Esophagus (tissue), 2 donors: ENCODE results near the gene SLC38A1. TPM values are rescaled to one million over a fixed set of nuclear protein-coding genes. Genes with fewer than 3 reads are reported as not detected.

Source experiments
- H3K27ac ChIP-seq, 2 donors: one replicate each; pipeline ENCODE4 v1.5.1; 2013; ENCODE audit warnings: low read depth in 2 of 2, mild to moderate bottlenecking in 2 of 2, inconsistent platforms in 1 of 2, low read length in 1 of 2, moderate library complexity in 1 of 2
- H3K27me3 ChIP-seq, 2 donors: one replicate each; pipeline ENCODE4 v1.6.1; 2013; ENCODE audit warnings: low read length in 2 of 2, control low read depth in 1 of 2, mild to moderate bottlenecking in 1 of 2; ENCODE audit not compliant: insufficient read depth in 2 of 2, control insufficient read depth in 1 of 2
- H3K36me3 ChIP-seq, 2 donors: one replicate each; pipeline ENCODE4 v1.6.1; 2013; ENCODE audit warnings: low read length in 1 of 2; ENCODE audit not compliant: control insufficient read depth in 2 of 2, insufficient read depth in 2 of 2
- H3K4me1 ChIP-seq, 2 donors: one replicate each; pipeline ENCODE4 v1.6.1; 2013; ENCODE audit warnings: low read length in 1 of 2; ENCODE audit not compliant: control insufficient read depth in 2 of 2, insufficient read depth in 2 of 2
- H3K4me3 ChIP-seq, 2 donors: one replicate each; pipeline ENCODE4 v1.5.1; 2013; ENCODE audit warnings: low read length in 2 of 2, mild to moderate bottlenecking in 2 of 2, low read depth in 1 of 2, moderate library complexity in 1 of 2
- H3K9me3 ChIP-seq, 2 donors: one replicate each; pipeline ENCODE4 v1.6.1; 2013; ENCODE audit warnings: mild to moderate bottlenecking in 2 of 2, low read depth in 1 of 2, low read length in 1 of 2, moderate library complexity in 1 of 2; ENCODE audit not compliant: control insufficient read depth in 2 of 2, insufficient read depth in 1 of 2
- whole genome bisulfite sequencing, 2 donors: extraction: QIAGEN DNeasy Blood & Tissue Kit; methylation state at CpG; one replicate each; pipeline ENCODE4 v1.1.7; 2013; 5-methylcytosine and 5-hydroxymethylcytosine counted together
- polyA plus RNA-seq, 2 donors: library from polyadenylated mRNA; stranded (reverse); fragments of 200-250 nt; gene quantifications; one replicate each; pipeline ENCODE4 v1.2.3, GENCODE V29; 2013
- donor health status: healthy with polysubstance abuse.
- donor health status: Bipolar disorder and iron deficiency.

The SLC38A1 gene
- 10 to 100 TPM; 14.4 to 16.9 TPM for polyA plus RNA-seq

DNA sequence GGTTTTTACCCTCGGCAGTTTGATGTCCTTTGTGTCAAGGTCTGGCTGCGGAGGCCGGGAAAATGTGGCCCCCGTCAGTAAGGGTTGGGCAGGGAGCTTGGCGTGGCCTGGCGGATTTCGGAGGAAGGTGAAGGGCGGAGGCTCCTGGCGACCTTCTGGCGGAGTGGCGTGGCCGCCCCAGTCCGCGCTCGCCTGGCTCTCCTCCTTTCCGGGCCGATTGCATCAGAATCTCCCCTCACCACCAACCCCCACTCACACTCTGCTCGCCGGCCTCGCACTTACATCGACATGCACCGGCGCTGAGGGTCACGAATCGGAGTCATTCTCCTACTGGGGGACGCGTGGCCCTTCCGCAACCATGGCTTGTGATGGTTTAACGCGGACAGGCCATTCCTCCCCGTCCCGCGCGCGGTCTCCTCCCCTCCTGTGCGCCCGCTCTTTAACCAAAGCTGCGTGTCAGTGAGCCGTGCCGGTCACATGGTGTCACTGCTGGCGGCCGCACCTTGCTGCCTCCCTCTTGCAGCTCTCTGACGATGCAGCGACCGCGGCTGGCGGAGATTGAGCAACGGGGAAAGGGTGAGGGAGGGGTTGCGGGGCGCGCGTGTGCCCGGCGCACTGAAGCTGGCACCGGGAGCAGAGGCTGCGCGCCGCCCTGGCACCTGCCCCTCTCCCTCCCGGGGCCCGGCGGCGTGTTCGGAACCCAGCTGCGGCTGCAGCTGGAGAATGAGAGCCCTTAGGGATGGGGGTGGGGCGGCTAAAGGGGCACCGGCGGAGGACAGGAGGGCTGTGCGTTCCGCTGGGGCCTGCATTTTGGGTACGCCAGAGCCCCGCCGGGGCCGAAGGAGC, at the start of gene SLC38A1:
SLC38A1 (minus strand) TSS at position 461 of the 846 bp plus-strand sequence. CDS start 29,243 bp downstream, outside the sequence.
- Histone ChIP-seq H3K4me3 (peak within 1 kb of the TSS; percentile 66 to 78), H3K27ac (peak within 1 kb of the TSS; percentile 72 to 94), H3K9me3 (no peaks in the 10 kb centered on the region), H3K36me3 (no peaks in the 10 kb centered on the region), H3K4me1 (peaks cover 0 to 3% of the 10 kb centered on the region in 2 donors), H3K27me3 (no peaks in the 10 kb centered on the region)
- WGBS, 2 donors, result 1% methylated on average over 60 to 73 of the region's 73 CpGs

DNA sequence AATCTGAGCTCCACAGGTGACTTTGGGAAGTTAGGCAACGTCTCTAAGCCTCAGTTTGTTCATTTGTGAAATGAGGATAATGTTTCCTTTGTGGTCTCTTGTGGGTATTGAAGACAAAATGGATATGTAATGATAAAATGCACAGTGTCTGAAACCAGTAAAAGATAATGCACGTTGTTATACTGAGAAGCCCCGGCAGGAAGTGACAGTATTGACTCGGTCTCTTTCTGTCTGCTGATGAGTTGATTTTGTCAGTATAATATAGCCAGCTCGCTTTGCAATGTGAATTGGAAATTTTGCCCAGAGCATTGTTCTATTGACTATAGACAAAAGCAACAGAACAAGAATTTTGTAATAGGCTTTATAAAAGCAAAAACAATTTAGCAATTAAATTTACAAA, 49.2 kb upstream of the SLC38A1 start:
- H3K4me1 ChIP-seq, result no peaks in the 10 kb centered on the region
- no peak overlapping the region for H3K27ac ChIP-seq
- no peaks in the 10 kb centered on the region for H3K36me3 ChIP-seq
- 76 to 77% methylated on average over 5 of the region's 5 CpGs for WGBS, 2 donors
- H3K9me3 ChIP-seq, result no peaks in the 10 kb centered on the region
- H3K4me3 ChIP-seq, result no peak overlapping the region
- no peaks in the 10 kb centered on the region for H3K27me3 ChIP-seq

GRCh38 chr12:46304070-46304469, 35.2 kb upstream of the SLC38A1 start:
- no peaks in the 10 kb centered on the region for H3K36me3 ChIP-seq
- WGBS, 2 donors, result 43 to 56% methylated on average over 3 of the region's 3 CpGs
- no peak overlapping the region for H3K4me3 ChIP-seq
- no peaks in the 10 kb centered on the region for H3K27me3 ChIP-seq
- H3K27ac ChIP-seq, result no peak overlapping the region
- no peaks in the 10 kb centered on the region for H3K4me1 ChIP-seq
- H3K9me3 ChIP-seq, result no peaks in the 10 kb centered on the region

DNA sequence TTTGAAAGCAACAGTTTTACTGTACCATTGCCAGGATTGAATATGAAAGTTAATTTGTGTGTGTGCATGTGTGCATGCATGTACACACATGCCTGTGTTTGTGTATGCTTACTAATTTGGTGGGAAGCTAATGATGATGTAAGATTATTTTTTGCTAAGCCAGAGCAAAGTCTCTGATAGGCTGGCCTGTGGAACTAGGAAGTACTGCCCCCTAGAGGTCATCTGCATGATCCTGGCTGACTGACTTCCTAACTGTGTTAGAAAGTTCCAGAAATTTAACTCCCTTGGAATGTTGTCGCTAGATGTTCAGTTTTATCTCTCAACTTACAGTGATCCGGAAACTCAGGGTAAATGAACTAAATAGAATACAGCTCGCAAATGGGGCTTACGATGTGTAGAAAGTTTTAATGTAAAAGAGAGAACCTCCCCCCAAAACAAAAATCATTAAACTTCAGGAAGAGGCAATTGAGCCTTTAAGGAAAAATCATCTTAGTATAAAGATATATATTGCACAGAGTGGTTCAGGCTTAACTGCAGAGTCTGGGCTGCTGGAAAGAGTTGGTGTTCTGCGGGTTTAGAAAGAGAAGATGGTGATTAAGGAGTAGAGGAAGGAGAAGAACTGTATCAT, 34.3 kb upstream of the SLC38A1 start:
- no peak overlapping the region for H3K4me3 ChIP-seq
- no peaks in the 10 kb centered on the region for H3K36me3 ChIP-seq
- 91 to 97% methylated on average over 5 of the region's 5 CpGs for WGBS, 2 donors
- no peaks in the 10 kb centered on the region for H3K4me1 ChIP-seq
- no peak overlapping the region for H3K27ac ChIP-seq
- no peaks in the 10 kb centered on the region for H3K27me3 ChIP-seq
- H3K9me3 ChIP-seq, result no peaks in the 10 kb centered on the region

- no peak overlapping the region for H3K27ac ChIP-seq
- no peaks in the 10 kb centered on the region for H3K4me1 ChIP-seq
- H3K27me3 ChIP-seq, result no peaks in the 10 kb centered on the region
- H3K36me3 ChIP-seq, result no peaks in the 10 kb centered on the region
- WGBS, 2 donors, result 62 to 70% methylated on average over 3 of the region's 3 CpGs
- H3K9me3 ChIP-seq, result no peaks in the 10 kb centered on the region
- no peak overlapping the region for H3K4me3 ChIP-seq
Observed at GRCh38 chr12:46300910-46301309, 32.1 kb upstream of the SLC38A1 start.

GRCh38 chr12:46299851-46300250, 31.0 kb upstream of the SLC38A1 start:
- Histone ChIP-seq H3K36me3 (no peaks in the 10 kb centered on the region), H3K9me3 (no peaks in the 10 kb centered on the region), H3K4me3 (no peak overlapping the region), H3K4me1 (no peaks in the 10 kb centered on the region), H3K27me3 (no peaks in the 10 kb centered on the region), H3K27ac (no peak overlapping the region)

DNA sequence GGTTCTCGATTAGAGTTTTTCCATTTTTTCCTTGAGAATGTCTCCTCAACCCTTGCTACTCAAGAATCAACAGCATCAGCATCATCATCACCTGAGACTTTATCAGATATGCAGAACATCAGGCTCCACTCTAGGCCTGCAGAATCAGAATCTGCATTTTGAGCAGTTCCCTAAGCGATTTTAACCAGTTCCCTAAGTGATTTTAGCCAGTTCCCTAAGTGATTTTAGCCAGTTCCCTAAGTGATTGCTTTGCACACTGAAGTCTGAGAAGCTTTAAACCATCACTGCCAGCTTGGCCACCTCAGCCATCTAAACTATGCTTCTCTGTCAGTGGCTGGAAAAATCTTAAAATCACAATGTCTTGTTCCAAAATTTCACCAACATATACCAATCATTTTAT, 29.4 kb upstream of the SLC38A1 start:
- H3K4me1 ChIP-seq, result no peaks in the 10 kb centered on the region
- H3K4me3 ChIP-seq, result no peak overlapping the region
- no peaks in the 10 kb centered on the region for H3K9me3 ChIP-seq
- WGBS, 2 donors, result 77 to 87% methylated on average over 2 of the region's 2 CpGs
- H3K27me3 ChIP-seq, result no peaks in the 10 kb centered on the region
- H3K36me3 ChIP-seq, result no peaks in the 10 kb centered on the region
- H3K27ac ChIP-seq, result no peak overlapping the region

DNA sequence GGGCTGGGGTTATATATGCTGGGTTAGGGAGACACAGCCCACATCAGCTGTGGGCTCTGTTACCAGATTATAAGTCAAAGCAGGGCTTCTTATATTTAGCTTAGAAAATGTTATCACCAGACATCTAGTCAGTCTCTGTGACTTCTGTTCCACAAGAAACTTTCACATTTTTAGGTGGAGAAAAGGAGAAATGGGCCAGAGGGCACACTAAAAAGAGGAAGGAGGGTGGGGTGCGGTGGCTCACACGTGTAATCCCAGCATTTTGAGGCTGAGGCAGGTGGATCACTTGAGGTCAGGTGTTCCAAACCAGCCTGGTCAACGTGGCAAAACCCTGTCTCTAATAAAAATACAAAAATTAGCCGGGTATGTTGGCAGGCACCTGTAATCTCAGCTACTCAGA, 28.0 kb upstream of the SLC38A1 start:
- no peaks in the 10 kb centered on the region for H3K4me1 ChIP-seq
- 72 to 75% methylated on average over 4 of the region's 4 CpGs for WGBS, 2 donors
- H3K27ac ChIP-seq, result no peak overlapping the region
- no peaks in the 10 kb centered on the region for H3K27me3 ChIP-seq
- H3K36me3 ChIP-seq, result no peaks in the 10 kb centered on the region
- H3K9me3 ChIP-seq, result no peaks in the 10 kb centered on the region
- no peak overlapping the region for H3K4me3 ChIP-seq

GRCh38 chr12:46292754-46293402, 24.0 kb upstream of the SLC38A1 start:
- Histone ChIP-seq H3K36me3 (no peaks in the 10 kb centered on the region), H3K9me3 (no peaks in the 10 kb centered on the region), H3K4me1 (no peaks in the 10 kb centered on the region), H3K4me3 (no peak overlapping the region), H3K27me3 (no peaks in the 10 kb centered on the region), H3K27ac (no peak overlapping the region)
- WGBS, 2 donors, result 66 to 67% methylated on average over 2 of the region's 2 CpGs
